GM21528 (cell line): ENCODE data around the gene KDELR1.

ENCODE experiments used
- ATAC-seq: cut with Tn5 transposase; IDR thresholded peaks from one replicate; pipeline ENCODE4 v1.9.1; 2021; ENCODE audit warnings: mild to moderate bottlenecking, moderate library complexity; ENCODE audit not compliant: unreplicated experiment, low FRiP score

Gene KDELR1

GRCh38 chr19:48346191-48346590, 45.2 kb downstream of the KDELR1 start:
- no peak for ATAC-seq

- no peak for ATAC-seq
Measured at GRCh38 chr19:48344892-48345291, 46.5 kb downstream of the KDELR1 start.

GRCh38 chr19:48342841-48343540, 48.4 kb downstream of the KDELR1 start:
- no peak for ATAC-seq

GRCh38 chr19:48342414-48342738, 49.0 kb downstream of the KDELR1 start:
- ATAC-seq = no peak

- ATAC-seq = no peak
Measured at GRCh38 chr19:48341515-48342413, 49.6 kb downstream of the KDELR1 start.

- no peak for ATAC-seq
Measured at GRCh38 chr19:48340995-48341394, 50.4 kb downstream of the KDELR1 start.

- ATAC-seq = no peak
Measured at GRCh38 chr19:48338802-48339503, 52.4 kb downstream of the KDELR1 start.

GRCh38 chr19:48338253-48338755, 53.0 kb downstream of the KDELR1 start:
- no peak for ATAC-seq

- peak; percentile 44 for ATAC-seq
Measured at GRCh38 chr19:48333467-48334384, 57.6 kb downstream of the KDELR1 start.

GRCh38 chr19:48332662-48333466, 58.5 kb downstream of the KDELR1 start:
- peak; percentile 60 for ATAC-seq
